ENCODE measurements around the gene ZBTB42. TPM values are rescaled to one million over a fixed set of nuclear protein-coding genes. Genes with fewer than 3 reads are reported as not detected.

The ZBTB42 gene
- polyA plus RNA-seq, 1 donor (not counting 4 experiments of a cell fraction or from before 2014, with no cell fraction given): 0.50 TPM

- FAIRE-seq: no peak
These were observed 41.6 kb upstream of the ZBTB42 start for GRCh38 chr14:104758981-104759969.

GRCh38 chr14:104765517-104765916 is 35.4 kb upstream of the ZBTB42 start:
- H3K4me3 ChIP-seq (ENCODE audit: control insufficient read depth in 2 of 3, extremely low read depth in 1 of 3, insufficient read depth in 2 of 3, low read depth in 1 of 3, low read length in 3 of 3): no peak overlapping the region
- H3K4me2 ChIP-seq (ENCODE audit: control insufficient read depth, extremely low read depth, insufficient read depth, low read depth, low read length): no peak overlapping the region
- no peak for DNase-seq (ENCODE audit: low read depth, low spot score)
- H3K9ac ChIP-seq (ENCODE audit: control insufficient read depth, extremely low read depth, insufficient read depth, low read length): no peak overlapping the region
- no peaks in the 10 kb centered on the region for H3K9me1 ChIP-seq (ENCODE audit: control insufficient read depth, extremely low read depth, insufficient read depth, low read length)
- H3K4me1 ChIP-seq (ENCODE audit: control insufficient read depth, extremely low read depth, insufficient read depth, low read length): no peaks in the 10 kb centered on the region
- H4K20me1 ChIP-seq (ENCODE audit: control insufficient read depth, extremely low read depth, insufficient read depth, low read length): no peaks in the 10 kb centered on the region
- FAIRE-seq: no peak
- dilution Hi-C loops (cut with MboI; ENCODE audit: extremely low pct_ligation_motif_present, low sequenced_read_pairs): no loop called here
- TF ChIP-seq EZH2 (IDR thresholded peaks at IDR 0.05; ENCODE audit: low read length): no peak
- TF ChIP-seq, protein P1, sequence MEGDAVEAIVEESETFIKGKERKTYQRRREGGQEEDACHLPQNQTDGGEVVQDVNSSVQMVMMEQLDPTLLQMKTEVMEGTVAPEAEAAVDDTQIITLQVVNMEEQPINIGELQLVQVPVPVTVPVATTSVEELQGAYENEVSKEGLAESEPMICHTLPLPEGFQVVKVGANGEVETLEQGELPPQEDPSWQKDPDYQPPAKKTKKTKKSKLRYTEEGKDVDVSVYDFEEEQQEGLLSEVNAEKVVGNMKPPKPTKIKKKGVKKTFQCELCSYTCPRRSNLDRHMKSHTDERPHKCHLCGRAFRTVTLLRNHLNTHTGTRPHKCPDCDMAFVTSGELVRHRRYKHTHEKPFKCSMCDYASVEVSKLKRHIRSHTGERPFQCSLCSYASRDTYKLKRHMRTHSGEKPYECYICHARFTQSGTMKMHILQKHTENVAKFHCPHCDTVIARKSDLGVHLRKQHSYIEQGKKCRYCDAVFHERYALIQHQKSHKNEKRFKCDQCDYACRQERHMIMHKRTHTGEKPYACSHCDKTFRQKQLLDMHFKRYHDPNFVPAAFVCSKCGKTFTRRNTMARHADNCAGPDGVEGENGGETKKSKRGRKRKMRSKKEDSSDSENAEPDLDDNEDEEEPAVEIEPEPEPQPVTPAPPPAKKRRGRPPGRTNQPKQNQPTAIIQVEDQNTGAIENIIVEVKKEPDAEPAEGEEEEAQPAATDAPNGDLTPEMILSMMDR (optimal IDR thresholded peaks at IDR 0.05 in 1 of 3, IDR thresholded peaks at IDR 0.05 in 1 of 3, conservative IDR thresholded peaks at IDR 0.05 in 1 of 3; ENCODE audit: extremely low read depth in 1 of 3, insufficient read depth in 2 of 3, low read length in 3 of 3): no peak
- H2AFZ ChIP-seq (ENCODE audit: control insufficient read depth, low read length): no peak overlapping the region
- no peak overlapping the region for H3K27ac ChIP-seq (ENCODE audit: control insufficient read depth, insufficient read depth, low read length)
- H3K36me3 ChIP-seq (ENCODE audit: control insufficient read depth in 2 of 2, extremely low read depth in 1 of 2, insufficient read depth in 2 of 2, low read length in 2 of 2): peaks cover 0 to 1% of the 10 kb centered on the region in 2 experiments
- H3K79me2 ChIP-seq (ENCODE audit: control insufficient read depth, insufficient read depth, low read length): no peaks in the 10 kb centered on the region
- H3K9me3 ChIP-seq (ENCODE audit: control insufficient read depth, low read depth, low read length): no peaks in the 10 kb centered on the region
- H3K27me3 ChIP-seq (ENCODE audit: control insufficient read depth, extremely low read depth, insufficient read depth, low read length): no peaks in the 10 kb centered on the region

More at GRCh38 chr14:104758981-104759969, 41.6 kb upstream of the ZBTB42 start:
- Histone ChIP-seq H3K36me3 (ENCODE audit: control insufficient read depth in 2 of 2, extremely low read depth in 1 of 2, insufficient read depth in 2 of 2, low read length in 2 of 2) (peaks cover 23% of the 10 kb centered on the region in 2 experiments), H3K9ac (ENCODE audit: control insufficient read depth, extremely low read depth, insufficient read depth, low read length) (no peak overlapping the region), H4K20me1 (ENCODE audit: control insufficient read depth, extremely low read depth, insufficient read depth, low read length) (peaks cover under 1% of the 10 kb centered on the region), H3K4me1 (ENCODE audit: control insufficient read depth, extremely low read depth, insufficient read depth, low read length) (peaks cover 4% of the 10 kb centered on the region), H3K79me2 (ENCODE audit: control insufficient read depth, insufficient read depth, low read length) (peaks cover 26% of the 10 kb centered on the region), H2AFZ (ENCODE audit: control insufficient read depth, low read length) (no peak overlapping the region), H3K9me3 (ENCODE audit: control insufficient read depth, low read depth, low read length) (no peaks in the 10 kb centered on the region), H3K9me1 (ENCODE audit: control insufficient read depth, extremely low read depth, insufficient read depth, low read length) (no peaks in the 10 kb centered on the region), H3K4me2 (ENCODE audit: control insufficient read depth, extremely low read depth, insufficient read depth, low read depth, low read length) (no peak overlapping the region), H3K27ac (ENCODE audit: control insufficient read depth, insufficient read depth, low read length) (no peak overlapping the region), H3K27me3 (ENCODE audit: control insufficient read depth, extremely low read depth, insufficient read depth, low read length) (no peaks in the 10 kb centered on the region), H3K4me3 (ENCODE audit: control insufficient read depth in 2 of 3, extremely low read depth in 1 of 3, insufficient read depth in 2 of 3, low read depth in 1 of 3, low read length in 3 of 3) (no peak overlapping the region)
- dilution Hi-C loops (cut with MboI; ENCODE audit: extremely low pct_ligation_motif_present, low sequenced_read_pairs): loop anchor here (10.0 kb wide), 1 partner anchor 66 kb away; no protein-coding TSS in a partner anchor
- TF ChIP-seq, protein P1 (optimal IDR thresholded peaks at IDR 0.05 in 1 of 3, IDR thresholded peaks at IDR 0.05 in 1 of 3, conservative IDR thresholded peaks at IDR 0.05 in 1 of 3; ENCODE audit: extremely low read depth in 1 of 3, insufficient read depth in 2 of 3, low read length in 3 of 3): no peak
- TF ChIP-seq EZH2 (IDR thresholded peaks at IDR 0.05; ENCODE audit: low read length): no peak
- no peak for DNase-seq (ENCODE audit: low read depth, low spot score)
